HG02981 (cell line): ENCODE measurements around the gene RPS6KA2.
A peak's percentile ranks its signal among the peaks of the same experiment; 100 is the strongest.
"Not testable (repeated sequence)": the region's sequence is repeated elsewhere in the genome, so short reads cannot be mapped to it uniquely, and the experiment has no call there.

Source experiments
- ATAC-seq: cut with Tn5 transposase; IDR thresholded peaks from one replicate; pipeline ENCODE4 v1.9.1; 2021; ENCODE audit warnings: mild to moderate bottlenecking, moderate library complexity; ENCODE audit not compliant: unreplicated experiment

The RPS6KA2 gene

DNA sequence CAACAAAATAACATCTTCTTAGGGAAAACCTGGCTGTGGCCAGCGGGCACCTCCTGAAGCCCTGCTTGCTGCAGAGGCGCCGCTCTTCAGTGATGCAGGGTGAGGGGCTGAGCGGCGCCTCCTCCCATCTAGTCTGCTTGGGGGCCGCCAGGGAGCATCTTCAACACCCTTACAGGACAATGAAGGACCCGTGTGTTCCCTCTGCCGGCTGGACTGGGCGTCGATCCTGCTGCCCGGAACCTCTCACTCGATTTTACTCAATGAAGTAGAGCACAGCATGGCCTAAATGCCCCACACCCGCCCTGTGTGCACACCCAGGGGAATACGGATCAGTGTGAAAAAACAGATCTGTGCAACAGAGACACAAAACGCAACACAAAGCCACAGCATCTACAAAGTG lies 215.8 kb downstream of the RPS6KA2 start:
- no peak for ATAC-seq

DNA sequence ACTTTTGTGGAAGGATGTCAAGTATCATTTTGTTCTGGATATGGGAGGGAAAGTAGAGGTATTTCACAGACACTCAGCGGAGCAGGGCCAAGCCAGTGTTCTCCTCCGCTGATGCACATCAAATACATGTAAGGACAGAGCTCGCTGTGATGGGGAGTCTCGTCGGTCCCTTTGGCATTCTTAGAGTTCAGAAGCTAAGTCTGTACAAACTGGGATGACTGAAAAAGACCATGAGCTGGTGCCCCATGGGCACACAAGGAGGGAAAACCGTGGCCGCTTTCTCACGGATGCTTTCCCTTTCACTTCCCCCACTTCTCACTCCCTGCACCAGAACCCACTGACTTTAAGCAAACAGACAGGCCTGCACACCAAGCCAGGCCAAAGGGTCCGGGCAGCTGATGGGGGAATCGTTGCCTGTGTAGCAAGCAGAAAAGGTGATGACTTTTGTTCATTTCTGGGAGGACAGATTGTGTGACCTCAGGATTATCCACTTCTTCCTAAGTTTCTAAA lies 216.6 kb downstream of the RPS6KA2 start:
- no peak for ATAC-seq

DNA sequence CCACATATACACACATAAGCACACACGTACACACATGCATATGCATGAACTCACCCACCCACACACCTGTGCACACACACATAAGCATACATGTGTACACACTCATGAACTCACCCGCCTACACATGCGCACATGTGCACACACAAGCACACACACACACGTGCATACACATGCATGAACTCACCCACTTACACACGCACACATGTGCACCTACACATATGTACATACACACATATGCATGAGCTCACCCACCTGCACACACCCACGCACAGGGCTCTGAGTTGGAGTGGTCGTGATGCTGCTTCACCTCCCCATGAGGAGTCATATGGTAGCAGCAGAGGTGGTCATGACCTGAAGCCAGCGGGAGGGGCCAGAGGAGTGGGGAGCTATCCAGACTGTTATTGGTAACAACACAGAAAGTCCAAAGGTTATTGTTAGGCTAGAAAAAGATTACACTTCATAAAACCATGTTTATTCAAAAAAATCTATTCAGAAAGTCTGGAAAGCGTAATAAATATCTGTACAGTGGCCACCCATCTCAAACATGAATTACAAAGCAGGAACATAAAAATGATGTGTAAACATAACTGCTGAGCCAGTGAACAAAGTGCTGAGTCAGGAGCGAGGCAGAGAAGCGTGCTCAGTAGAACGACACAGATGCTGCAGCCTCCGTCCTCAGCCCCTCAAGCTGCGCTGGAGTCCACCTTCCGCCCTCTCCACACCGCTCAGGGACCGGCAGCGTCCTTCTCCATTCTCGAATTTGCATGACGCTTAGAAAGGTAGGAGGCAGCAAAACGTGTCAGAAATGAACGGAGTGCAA lies 217.9 kb downstream of the RPS6KA2 start:
- ATAC-seq = no peak

DNA sequence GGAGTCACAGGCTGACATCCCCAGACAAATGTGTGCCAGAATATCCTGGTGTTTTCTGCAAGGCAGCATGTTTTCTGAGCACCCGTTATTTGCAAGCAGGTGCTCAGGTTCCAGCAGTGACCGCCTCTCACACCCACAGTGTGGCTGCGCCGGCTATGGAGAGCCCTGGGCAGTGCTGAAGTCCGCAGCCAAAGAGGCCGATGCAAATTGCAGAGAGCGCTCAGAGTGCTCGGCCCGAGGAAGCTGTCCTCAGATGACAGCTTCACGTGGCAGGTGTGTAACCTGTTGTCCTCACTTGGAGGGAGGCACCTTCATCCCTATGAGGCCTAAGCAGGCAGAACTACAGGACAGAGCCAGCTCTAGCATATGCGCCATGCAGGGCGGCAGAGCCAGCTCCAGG lies 220.9 kb downstream of the RPS6KA2 start:
- ATAC-seq = no peak

DNA sequence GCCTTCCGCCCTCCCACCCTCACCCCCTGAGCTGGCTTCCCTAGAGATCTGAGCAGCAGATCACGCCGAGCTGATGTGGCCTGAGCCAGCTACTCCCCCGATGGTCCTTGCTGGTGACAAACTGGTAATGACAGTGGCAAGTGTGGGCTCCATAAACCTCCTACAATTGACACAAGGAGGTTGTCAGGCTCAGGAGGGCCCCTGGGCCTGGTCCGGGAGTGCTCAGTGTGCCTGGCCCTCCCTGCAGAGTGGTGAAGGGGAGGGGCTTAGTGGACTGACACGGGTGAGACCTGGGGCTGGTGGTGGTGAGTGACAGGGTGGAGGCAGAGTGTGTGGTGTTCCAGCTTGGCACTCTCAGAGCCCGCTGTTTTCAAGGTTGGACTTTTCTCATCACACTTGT lies 221.7 kb downstream of the RPS6KA2 start:
- ATAC-seq = no peak

DNA sequence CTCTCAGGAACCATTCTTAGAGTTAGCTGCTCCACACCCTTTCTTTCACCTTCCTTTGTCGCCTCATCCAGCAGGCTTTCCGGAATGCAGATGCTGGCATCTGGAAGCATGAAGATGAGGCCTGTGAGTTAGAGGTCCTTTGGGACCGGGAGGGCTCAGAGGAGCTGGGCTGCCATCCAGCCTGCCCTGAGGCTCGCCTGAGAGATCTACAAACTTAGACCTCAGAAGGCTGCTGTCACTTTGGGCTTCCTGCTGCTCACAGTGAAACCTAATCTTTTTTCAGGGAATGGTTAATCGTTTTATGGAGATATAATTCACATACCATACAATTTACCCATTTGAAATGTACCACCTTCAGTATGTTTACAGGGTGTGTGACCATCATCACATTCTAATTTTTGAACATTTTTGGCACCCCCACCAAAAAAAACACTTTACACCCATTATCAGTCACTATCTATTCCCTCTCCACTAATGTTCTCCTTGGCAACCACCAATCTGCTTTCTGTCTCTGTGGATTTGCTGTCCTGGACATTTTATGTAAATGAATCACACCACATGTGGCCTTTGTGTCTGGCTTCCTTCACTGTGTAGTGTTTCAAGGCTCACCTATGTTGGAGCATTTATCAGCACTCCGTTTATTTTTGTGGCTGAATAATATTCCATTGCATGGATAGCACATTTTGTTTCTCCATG lies 224.3 kb downstream of the RPS6KA2 start:
- no peak for ATAC-seq

DNA sequence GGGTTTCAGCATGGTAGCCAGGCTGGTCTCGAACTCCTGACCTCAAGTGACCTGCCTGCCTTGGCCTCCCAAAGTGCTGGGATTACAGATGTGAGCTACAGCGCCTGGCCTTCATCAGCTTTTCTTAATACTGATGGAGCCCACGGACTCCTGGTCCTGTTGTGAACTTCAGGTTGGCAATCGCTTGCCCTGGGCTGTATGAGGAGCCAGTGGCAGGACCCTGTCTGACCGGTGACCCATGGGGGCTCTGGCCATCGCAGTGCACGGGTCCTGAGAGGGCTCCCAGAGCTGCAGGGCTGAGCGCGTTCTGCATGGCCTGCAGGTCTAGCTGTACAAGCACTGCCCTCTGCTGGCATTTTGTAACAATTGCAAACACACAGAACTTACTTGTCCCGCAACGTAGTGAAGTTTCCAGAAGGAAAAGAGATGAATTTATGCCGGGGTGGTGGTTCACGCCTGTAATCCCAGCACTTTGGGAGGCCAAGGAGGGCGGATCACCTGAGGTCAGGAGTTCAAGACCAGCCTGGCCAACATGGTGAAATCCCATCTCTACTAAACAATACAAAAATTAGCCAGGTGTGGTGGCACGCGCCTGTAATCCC lies 226.3 kb downstream of the RPS6KA2 start:
- ATAC-seq = peak; percentile 73

DNA sequence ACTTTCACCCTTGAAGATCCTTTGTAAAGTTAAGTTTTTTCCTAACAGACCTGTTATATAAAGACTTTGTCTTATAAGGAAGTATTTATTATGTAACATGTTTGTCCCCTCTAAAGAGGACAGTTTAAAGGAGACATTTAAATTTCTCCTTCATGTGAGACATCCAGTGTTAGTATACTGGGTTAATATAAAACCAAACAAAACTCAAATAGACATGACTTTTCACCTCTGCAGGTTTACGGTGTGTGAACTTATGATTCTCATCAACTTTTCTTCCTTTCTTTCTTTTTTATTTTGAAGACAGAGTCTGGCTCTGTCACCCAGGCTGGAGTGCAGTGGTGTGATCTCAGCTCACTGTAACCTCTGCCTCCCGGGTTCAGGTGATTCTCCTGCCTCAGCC lies 226.9 kb downstream of the RPS6KA2 start:
- ATAC-seq = no peak

DNA sequence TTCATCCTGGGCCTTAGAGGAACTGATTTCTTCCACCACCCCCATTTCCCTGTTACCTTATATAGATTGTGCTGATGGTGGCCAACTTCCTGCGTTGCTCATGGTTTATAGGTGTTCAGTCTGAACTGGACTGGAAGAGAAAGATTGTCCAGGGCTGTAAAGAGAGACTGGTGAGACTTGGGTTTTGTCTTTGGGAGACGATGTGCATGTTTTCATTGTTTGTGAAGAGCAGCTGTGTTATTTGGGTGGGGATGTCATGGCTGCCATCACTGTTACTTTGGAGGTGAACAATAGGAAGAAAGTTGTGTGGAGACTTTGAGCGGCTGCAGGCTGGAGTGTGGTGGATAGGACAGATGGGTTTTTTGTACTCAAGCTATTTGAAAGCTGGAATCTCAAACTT lies 228.7 kb downstream of the RPS6KA2 start:
- ATAC-seq = no peak

DNA sequence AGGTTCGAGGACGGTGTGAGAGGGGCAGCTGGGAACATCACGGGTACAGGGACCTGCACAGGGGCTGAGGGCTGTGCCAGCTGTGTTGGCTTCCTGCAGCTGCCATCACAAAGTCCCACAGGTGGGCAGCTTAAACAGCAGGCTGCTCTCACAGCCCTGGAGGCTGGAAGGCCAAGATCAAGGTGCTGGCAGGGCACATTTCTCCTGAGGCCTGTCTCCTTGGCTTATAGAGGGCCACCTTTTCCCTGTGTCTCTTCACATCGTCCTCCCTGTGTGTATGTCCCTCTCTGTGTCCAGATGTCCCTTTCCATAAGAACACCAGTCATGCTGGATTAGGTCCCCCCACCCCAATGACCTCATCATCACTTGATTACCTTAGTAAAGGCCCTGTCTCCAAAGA lies 229.2 kb downstream of the RPS6KA2 start:
- ATAC-seq = no peak

DNA sequence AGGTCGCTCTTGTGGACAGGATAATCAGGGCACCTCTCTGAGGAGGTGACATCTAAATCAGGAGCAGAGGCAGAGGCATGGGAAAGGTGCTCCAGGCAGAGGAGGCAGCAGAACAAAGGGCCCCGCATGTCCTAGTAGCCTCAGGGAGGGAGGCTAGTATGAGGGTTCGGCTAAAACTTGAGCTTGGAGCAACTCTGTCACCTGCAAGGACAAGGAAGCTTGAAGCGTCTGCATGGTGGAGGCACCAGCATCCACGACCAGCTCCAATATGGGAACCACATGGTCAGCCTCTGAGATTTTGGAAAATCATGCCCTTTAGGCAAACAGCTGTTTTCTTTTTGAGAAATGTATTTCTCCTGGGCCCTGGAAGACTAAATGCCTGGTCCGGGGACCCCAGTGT lies 231.3 kb downstream of the RPS6KA2 start:
- no peak for ATAC-seq

DNA sequence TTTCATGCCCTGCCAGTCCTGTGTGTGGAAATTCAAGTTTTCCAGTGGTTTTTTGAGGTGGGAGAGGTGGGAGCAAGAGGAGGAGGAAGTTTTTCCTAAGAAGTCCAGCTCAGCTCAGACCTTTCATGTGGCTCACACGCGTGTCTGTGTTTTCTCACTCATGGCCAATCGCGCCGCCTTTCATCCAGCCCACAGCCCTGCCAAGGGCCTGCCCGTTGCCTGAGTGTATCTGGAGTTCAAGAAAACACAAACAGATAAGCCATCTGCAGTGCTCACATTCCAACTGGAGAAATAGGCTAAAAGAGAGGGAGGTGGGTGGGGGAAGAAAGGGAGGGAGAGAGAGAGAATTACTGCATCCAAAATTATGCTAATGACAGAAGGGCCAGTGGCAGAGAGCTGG lies 231.7 kb downstream of the RPS6KA2 start:
- ATAC-seq = no peak

DNA sequence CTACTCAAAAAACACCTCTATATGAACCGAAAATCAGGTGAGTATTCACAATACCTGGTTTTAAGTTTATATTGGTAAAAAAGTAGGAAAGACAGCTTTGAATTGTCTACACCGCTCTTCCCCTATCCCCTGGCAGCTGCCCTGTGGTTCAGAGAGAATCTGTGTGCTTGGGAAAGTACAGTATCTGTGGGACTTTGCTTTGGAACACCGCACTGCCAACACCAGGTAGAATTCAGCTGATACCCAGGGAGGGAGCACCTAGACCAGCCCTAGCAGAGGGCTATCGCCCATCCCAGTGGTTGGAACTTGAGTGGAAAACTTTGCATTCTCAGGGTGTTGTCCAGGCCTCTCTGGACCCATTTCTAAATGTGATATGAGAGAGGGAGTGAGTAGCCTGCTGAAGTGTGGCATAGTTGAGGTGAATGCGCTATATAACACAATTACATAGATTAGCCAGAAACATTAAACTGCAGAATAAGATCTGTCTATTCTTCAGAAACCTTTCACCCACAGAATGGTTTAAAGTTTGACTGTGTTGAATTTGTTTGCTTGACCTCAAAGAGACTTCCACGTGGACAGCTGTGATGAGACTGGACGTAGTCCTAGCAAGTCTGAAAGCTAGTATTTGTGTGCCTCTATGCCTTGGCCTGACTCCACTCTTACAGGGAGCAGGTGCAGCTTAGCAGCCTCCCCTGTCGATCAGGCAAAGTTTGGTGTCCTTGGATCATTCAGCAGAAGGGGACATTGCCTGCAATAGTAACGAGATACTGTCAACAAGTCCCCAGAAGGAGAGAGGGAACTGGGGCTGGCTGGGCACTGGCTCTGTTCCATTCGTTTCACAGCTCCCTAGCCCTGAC lies 232.8 kb downstream of the RPS6KA2 start:
- ATAC-seq = no peak

DNA sequence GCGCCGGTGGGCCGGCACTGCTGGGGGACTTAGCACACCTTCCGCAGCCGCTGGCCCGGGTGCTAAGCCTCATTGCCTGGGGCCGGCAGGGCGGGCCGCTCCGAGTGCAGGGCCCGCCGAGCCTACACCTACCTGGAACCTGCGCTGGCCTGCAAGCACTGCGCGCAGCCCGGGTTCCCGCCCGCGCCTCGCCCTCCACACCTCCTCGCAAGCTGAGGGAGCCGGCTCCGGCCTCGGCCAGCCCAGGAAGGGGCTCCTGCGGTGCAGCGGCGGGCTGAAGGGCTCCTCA lies 233.6 kb downstream of the RPS6KA2 start:
- no peak for ATAC-seq

DNA sequence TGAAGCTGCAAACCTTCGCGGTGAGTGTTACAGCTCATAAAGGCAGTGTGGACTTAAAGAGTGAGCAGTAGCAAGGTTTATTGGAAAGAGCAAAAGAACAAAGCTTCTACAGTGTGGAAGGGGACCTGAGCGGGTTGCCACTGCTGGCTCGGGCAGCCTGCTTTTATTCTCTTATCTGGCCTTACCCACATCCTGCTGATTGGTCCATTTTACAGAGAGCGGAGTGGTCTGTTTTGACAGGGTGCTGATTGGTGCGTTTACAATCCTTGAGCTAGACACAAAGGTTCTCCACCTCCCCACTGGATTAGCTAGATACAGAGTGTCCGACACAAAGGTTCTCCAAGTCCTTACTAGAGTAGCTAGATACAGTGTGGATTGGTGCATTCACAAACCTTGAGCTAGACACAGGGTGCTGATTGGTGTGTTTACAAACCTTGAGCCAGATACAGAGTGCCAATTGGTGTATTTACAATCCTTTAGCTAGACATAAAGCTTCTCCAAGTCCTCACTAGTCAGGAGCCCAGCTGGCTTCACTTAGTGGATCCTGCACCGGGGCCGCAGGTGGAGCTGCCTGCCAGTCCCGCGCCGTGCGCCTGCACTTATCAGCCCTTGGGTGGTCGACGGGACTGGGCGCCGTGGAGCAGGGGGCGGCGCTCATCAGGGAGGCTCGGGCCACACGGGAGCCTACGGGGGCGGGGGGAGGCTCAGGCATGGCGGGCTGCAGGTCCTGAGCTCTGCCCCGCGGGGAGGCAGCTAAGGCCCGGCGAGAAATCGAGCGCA lies 234.1 kb downstream of the RPS6KA2 start:
- ATAC-seq = not testable (repeated sequence)

DNA sequence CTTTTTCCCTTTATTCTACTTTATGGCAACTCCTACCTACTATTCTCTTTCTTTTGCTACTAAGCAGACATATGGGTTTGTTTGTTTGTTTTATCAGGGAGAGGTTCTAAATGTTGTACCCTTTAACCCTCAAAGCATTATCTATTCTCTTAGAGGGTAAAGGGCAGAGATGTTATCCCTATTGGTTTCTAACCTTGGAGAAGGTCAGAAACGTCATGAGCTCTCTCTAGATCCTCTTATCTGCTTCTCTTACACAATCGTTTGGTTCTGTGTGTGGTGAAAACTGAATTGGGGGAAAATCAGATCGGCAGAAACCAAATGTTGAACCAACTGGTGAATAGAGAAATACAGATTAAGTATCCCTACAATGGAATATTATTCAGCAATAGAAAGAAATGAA lies 237.9 kb downstream of the RPS6KA2 start:
- ATAC-seq = no peak

DNA sequence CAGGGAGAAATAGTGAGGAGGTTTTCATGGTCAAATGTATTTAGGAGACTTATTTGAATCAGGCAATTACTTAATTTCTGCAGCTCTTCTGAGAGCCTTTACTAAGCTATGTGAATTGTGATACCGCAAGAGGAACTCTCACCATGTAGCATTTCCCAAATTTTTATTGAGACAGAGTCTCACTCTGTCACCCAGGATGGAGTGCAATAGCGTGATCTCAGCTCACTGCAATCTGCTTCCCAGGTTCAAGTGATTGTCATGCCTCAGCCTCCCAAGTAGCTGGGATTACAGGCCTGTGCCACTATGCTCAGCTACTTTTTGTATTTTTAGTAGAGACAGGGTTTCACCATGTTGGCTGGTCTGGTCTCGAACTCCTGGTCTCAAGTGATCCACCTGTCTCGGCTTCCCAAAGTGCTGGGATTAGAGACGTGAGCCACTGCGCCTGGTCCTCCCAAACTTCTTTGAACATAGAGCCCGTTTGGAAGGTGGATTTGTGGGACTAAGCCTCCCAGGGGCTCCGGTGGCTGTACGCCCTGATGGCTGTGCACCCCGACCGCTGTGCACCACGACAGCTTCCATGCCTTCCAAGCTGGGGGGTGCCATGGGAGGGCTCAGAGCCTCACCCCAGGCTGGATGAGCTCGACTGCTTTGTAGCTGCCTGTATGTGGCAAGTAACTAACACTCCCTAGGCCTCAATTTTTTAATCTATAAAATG lies 238.6 kb downstream of the RPS6KA2 start:
- ATAC-seq = no peak

DNA sequence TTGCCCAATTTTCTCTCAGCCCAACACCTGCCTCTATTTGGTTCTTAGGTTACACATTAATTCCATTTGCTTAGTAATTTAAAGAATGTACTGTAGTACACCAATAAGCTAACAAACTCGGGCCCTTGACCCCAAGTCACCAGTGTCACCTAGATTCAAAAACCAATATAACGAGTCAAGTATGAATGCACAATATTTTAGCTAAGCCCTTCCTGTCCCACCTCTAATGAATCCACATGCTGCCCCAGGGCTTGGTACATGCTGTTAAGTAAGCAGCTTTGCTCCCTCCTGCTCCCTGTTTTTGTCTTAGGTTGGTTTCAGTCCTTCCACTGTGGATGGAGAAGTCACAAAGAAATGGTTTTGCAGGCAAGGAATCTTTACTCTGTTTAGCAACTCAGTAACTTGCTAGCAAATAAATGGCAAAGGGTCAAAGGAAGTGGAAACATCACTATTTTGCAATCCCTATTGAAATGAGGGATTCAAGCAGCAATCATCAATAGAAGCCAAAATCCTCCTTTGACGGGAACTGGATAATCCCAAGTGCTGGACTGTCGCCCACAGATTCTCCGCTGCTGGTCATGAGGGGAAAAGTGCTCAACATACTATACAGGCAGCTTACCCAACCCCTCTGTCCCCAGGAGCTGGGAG lies 239.3 kb downstream of the RPS6KA2 start:
- no peak for ATAC-seq

DNA sequence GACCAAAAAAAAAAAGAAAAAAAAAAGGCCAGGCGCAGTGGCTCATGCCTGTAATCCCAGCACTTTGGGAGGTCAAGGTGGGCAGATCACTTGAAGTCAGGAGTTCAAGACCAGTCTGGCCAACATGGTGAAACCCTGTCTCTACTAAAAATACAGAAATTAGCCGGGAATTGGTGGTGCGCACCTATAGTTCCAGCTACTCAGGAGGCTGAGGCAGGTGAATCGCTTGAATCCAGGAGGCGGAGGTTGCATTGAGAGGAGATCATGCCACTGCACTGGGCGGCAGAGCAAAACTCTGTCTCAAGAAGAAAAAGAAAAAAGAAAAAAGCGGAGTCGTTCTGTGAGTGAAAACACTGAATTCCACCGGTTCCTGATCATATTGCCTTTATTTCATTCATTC lies 240.0 kb downstream of the RPS6KA2 start:
- not testable (repeated sequence) for ATAC-seq
